22Rv1 (cell line): ENCODE data around the gene OR51G2.

ENCODE experiments used
- CTCF ChIP-seq: fragments of 450-650 bp; IDR thresholded peaks from 2 replicates; pipeline ENCODE4 v1.5.1; 2017; ENCODE audit warnings: mild to moderate bottlenecking
- ZFX ChIP-seq: fragments of 450-650 bp; IDR thresholded peaks from 2 replicates; pipeline ENCODE4 v1.6.1; 2017; ENCODE audit warnings: antibody characterized with exemption, borderline replicate concordance

- TF ChIP-seq CTCF (no peak), ZFX (no peak)
These were observed 17.6 kb upstream of the OR51G2 start for GRCh38 chr11:4936745-4937144.
